ENCODE data around the gene TMEM74B. TPM values are rescaled to one million over a fixed set of nuclear protein-coding genes. Genes with fewer than 3 reads are reported as not detected.

TMEM74B gene
- total RNA-seq, 2 donors from 2014 or later: 3.1 to 4.3 TPM

DNA sequence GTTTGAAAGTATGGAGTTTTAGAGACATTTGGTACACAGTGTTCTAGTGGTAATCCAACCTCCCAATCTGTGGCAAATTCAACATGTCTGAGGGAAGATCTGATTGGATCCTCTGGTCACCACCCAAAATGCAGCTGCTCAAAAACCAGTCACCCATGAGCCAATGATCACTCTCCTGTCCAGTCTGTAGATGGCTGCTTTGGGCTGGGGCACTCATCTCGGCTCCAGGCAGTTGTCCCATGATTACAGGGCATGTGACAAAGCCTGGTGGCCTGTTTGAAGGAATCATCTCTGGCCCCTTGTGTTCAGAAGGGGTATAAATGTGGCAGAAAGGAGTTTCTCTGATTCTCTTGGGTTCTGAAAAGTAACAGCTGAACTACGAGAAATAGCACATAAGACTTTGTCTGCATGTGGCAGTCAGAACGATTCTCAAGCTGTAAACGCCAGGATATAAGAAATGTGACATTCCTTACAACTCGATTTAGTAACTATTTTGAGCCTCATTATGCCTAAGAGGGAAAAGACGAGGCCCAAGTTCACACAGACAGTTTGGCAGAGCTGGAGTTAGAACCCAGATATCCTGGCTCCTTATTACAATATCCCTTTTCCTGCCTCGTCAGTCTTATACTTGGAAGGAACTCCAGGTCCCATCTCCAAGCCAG lies 14.6 kb upstream of the TMEM74B start:
- Mint-ChIP-seq H3K27ac (no peak overlapping the region), H3K9me3 (no peaks in the 10 kb centered on the region), H3K4me1 (no peaks in the 10 kb centered on the region), H3K36me3 (ENCODE audit: low read depth) (no peaks in the 10 kb centered on the region), H3K4me3 (no peak overlapping the region), H3K27me3 (ENCODE audit: insufficient read depth) (peaks cover 31% of the 10 kb centered on the region)
- H3K9me3 ChIP-seq (ENCODE audit: control insufficient read depth, low read length): no peaks in the 10 kb centered on the region
- no peak overlapping the region for H3K4me3 ChIP-seq (ENCODE audit: low read length)
- H3K9ac ChIP-seq (ENCODE audit: extremely low read depth, low read length, poor library complexity, severe bottlenecking): no peak overlapping the region
- 89 to 91% methylated on average over 6 to 7 of the region's 7 CpGs for WGBS, 2 experiments (ENCODE audit: insufficient coverage in 1 of 2, insufficient read length in 1 of 2)
- H3K27me3 ChIP-seq (ENCODE audit: control insufficient read depth, insufficient read depth, low read length, poor library complexity, severe bottlenecking): peaks cover 10% of the 10 kb centered on the region
- no peaks in the 10 kb centered on the region for H3K4me1 ChIP-seq (ENCODE audit: control insufficient read depth, insufficient read depth, low read length)
- DNase-seq: no peak
- H3K36me3 ChIP-seq (ENCODE audit: control insufficient read depth, insufficient read depth, low read length): no peaks in the 10 kb centered on the region
- H3K27ac ChIP-seq (ENCODE audit: low read depth, low read length): no peak overlapping the region
- TF ChIP-seq, protein P1, sequence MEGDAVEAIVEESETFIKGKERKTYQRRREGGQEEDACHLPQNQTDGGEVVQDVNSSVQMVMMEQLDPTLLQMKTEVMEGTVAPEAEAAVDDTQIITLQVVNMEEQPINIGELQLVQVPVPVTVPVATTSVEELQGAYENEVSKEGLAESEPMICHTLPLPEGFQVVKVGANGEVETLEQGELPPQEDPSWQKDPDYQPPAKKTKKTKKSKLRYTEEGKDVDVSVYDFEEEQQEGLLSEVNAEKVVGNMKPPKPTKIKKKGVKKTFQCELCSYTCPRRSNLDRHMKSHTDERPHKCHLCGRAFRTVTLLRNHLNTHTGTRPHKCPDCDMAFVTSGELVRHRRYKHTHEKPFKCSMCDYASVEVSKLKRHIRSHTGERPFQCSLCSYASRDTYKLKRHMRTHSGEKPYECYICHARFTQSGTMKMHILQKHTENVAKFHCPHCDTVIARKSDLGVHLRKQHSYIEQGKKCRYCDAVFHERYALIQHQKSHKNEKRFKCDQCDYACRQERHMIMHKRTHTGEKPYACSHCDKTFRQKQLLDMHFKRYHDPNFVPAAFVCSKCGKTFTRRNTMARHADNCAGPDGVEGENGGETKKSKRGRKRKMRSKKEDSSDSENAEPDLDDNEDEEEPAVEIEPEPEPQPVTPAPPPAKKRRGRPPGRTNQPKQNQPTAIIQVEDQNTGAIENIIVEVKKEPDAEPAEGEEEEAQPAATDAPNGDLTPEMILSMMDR (conservative IDR thresholded peaks at IDR 0.05): peak; percentile 29

DNA sequence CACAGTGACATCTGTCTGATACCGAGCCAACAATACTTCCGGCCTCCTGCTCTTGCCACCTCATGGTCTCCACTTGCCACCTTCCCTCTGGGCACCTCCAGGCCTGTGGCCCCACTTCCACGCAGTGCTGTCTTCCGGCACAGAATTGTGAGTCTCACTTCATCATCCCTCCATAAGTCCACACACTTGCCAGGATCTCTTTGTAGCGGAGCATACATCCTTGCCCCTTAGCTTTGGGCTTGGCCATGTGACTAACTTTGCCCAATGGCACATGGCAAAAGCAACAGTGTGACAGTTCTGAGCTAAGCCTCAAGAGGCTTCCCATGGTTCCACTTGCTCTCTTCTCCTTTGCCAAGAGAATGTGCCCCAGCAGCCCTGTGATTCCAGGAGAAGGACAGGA lies 14.0 kb upstream of the TMEM74B start:
- no peak overlapping the region for H3K27ac Mint-ChIP-seq
- H3K4me3 Mint-ChIP-seq: no peak overlapping the region
- whole genome bisulfite sequencing, 2 experiments (ENCODE audit: insufficient coverage in 1 of 2, insufficient read length in 1 of 2): 95 to 97% methylated on average over 3 to 5 of the region's 5 CpGs
- no peaks in the 10 kb centered on the region for H3K9me3 ChIP-seq (ENCODE audit: control insufficient read depth, low read length)
- no peak overlapping the region for H3K9ac ChIP-seq (ENCODE audit: extremely low read depth, low read length, poor library complexity, severe bottlenecking)
- H3K27me3 ChIP-seq (ENCODE audit: control insufficient read depth, insufficient read depth, low read length, poor library complexity, severe bottlenecking): peaks cover 10% of the 10 kb centered on the region
- H3K27ac ChIP-seq (ENCODE audit: low read depth, low read length): no peak overlapping the region
- no peaks in the 10 kb centered on the region for H3K9me3 Mint-ChIP-seq
- no peaks in the 10 kb centered on the region for H3K36me3 ChIP-seq (ENCODE audit: control insufficient read depth, insufficient read depth, low read length)
- TF ChIP-seq, protein P1 (conservative IDR thresholded peaks at IDR 0.05): no peak
- H3K4me1 ChIP-seq (ENCODE audit: control insufficient read depth, insufficient read depth, low read length): no peaks in the 10 kb centered on the region
- H3K4me3 ChIP-seq (ENCODE audit: low read length): no peak overlapping the region
- H3K4me1 Mint-ChIP-seq: no peaks in the 10 kb centered on the region
- peaks cover 31% of the 10 kb centered on the region for H3K27me3 Mint-ChIP-seq (ENCODE audit: insufficient read depth)
- DNase-seq: no peak
- H3K36me3 Mint-ChIP-seq (ENCODE audit: low read depth): no peaks in the 10 kb centered on the region

DNA sequence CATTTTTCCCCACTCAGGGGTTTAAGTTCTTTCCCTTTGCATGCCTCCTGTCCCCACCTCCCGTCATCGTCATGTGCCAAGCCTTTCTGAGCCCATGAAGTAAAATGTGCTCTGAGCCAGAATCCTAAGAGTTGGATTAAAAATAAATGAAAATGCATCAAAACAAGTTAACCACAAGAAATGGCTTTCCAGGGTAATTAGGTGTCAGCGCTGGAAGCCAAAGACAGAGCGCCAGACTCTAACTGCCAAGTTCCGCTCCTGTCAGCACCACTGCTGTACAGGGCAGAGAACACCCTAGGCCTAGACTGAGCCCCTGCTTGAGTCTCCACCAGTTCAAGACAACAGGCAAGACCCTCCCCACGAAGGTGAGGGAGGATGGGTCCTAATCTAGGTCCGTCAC lies 13.0 kb upstream of the TMEM74B start:
- H3K27ac Mint-ChIP-seq: no peak overlapping the region
- Histone ChIP-seq H3K27ac (ENCODE audit: low read depth, low read length) (no peak overlapping the region), H3K4me3 (ENCODE audit: low read length) (no peak overlapping the region), H3K9ac (ENCODE audit: extremely low read depth, low read length, poor library complexity, severe bottlenecking) (no peak overlapping the region), H3K27me3 (ENCODE audit: control insufficient read depth, insufficient read depth, low read length, poor library complexity, severe bottlenecking) (peaks cover 10% of the 10 kb centered on the region), H3K36me3 (ENCODE audit: control insufficient read depth, insufficient read depth, low read length) (no peaks in the 10 kb centered on the region), H3K9me3 (ENCODE audit: control insufficient read depth, low read length) (no peaks in the 10 kb centered on the region), H3K4me1 (ENCODE audit: control insufficient read depth, insufficient read depth, low read length) (no peaks in the 10 kb centered on the region)
- TF ChIP-seq, protein P1 (conservative IDR thresholded peaks at IDR 0.05): no peak
- 89 to 92% methylated on average over 7 of the region's 7 CpGs for WGBS, 2 experiments (ENCODE audit: insufficient coverage in 1 of 2, insufficient read length in 1 of 2)
- no peaks in the 10 kb centered on the region for H3K9me3 Mint-ChIP-seq
- no peaks in the 10 kb centered on the region for H3K4me1 Mint-ChIP-seq
- DNase-seq: no peak
- H3K27me3 Mint-ChIP-seq (ENCODE audit: insufficient read depth): peaks cover 31% of the 10 kb centered on the region
- no peaks in the 10 kb centered on the region for H3K36me3 Mint-ChIP-seq (ENCODE audit: low read depth)
- no peak overlapping the region for H3K4me3 Mint-ChIP-seq
